Gastroesophageal sphincter (tissue), 4 donors: ENCODE results near the gene NECTIN1. TPM values are rescaled to one million over a fixed set of nuclear protein-coding genes. Genes with fewer than 3 reads are reported as not detected.

ENCODE experiments used
- ATAC-seq: fragments of 150-250 bp; one replicate; pipeline ENCODE4 v1.9.1; 2016; ENCODE audit warnings: mild to moderate bottlenecking, moderate library complexity
- H3K27ac ChIP-seq, 4 donors: fragments of 200-600 bp; sonication (generic) in 3 of 4; 1 replicate in 3 of 4; 2 replicates in 1 of 4; pipeline ENCODE4 v1.5.1; 2016 to 2019
- H3K27me3 ChIP-seq: fragments of 200-600 bp; sonication (generic); one replicate; pipeline ENCODE4 v1.5.1; 2019
- H3K36me3 ChIP-seq, 2 donors: fragments of 200-600 bp; sonication (generic); one replicate each; pipeline ENCODE4 v1.5.1; 2019; ENCODE audit warnings: control low read depth in 1 of 2
- H3K4me1 ChIP-seq, 3 donors: fragments of 200-600 bp; sonication (generic); 1 replicate in 2 of 3; 2 replicates in 1 of 3; pipeline ENCODE4 v1.5.1; 2016 to 2019; ENCODE audit warnings: control low read depth in 2 of 3
- H3K4me3 ChIP-seq, 2 donors: fragments of 200-600 bp; sonication (generic); one replicate each; pipeline ENCODE4 v1.5.1; 2019; ENCODE audit warnings: mild to moderate bottlenecking in 1 of 2, moderate library complexity in 1 of 2
- H3K9me3 ChIP-seq, 3 donors: fragments of 200-600 bp; sonication (generic); one replicate each; pipeline ENCODE4 v1.5.1; 2017 to 2019; ENCODE audit warnings: control low read depth in 2 of 3
- CTCF ChIP-seq, 4 experiments: fragments of 200-600 bp in 2 of 4; fragments of 450-650 bp in 2 of 4; sonication (generic) in 1 of 4; IDR thresholded peaks; one replicate each; pipeline ENCODE4 v1.5.1; 2017 to 2019; ENCODE audit warnings: antibody characterized with exemption in 4 of 4, mild to moderate bottlenecking in 2 of 4, moderate library complexity in 2 of 4
- EP300 ChIP-seq: sonication (generic); formaldehyde crosslinking; IDR thresholded peaks from one replicate; pipeline ENCODE4 v1.6.1; 2017; ENCODE audit warnings: antibody characterized with exemption, mild to moderate bottlenecking
- POLR2A ChIP-seq, 2 donors: fragments of 450-650 bp; IDR thresholded peaks; one replicate each; pipeline ENCODE4 v1.6.1; 2017; ENCODE audit warnings: antibody characterized with exemption in 2 of 2, mild to moderate bottlenecking in 2 of 2, moderate library complexity in 1 of 2
- POLR2AphosphoS5 ChIP-seq: sonication (generic); formaldehyde crosslinking; IDR thresholded peaks from one replicate; pipeline ENCODE4 v1.6.1; 2017; ENCODE audit warnings: antibody characterized with exemption
- WGBS, 2 donors: methylation state at CpG; one replicate each; pipeline ENCODE4 v1.1.5; 2018; ENCODE audit warnings: low coverage in 1 of 2; 5-methylcytosine and 5-hydroxymethylcytosine counted together
- total RNA-seq, 4 donors: library from RNA; depleted of rRNA; stranded (reverse); fragments of >200 nt; gene quantifications; one replicate each; pipeline ENCODE4 v1.1.0, GENCODE V29; 2016

NECTIN1 gene
- total RNA-seq, 4 donors from 2014 or later = 2.6 to 7.1 (median 4.3) TPM

- no peak for ATAC-seq
- no peak for TF ChIP-seq POLR2AphosphoS5
- no peak for TF ChIP-seq EP300
- no peak for TF ChIP-seq CTCF (IDR thresholded peaks at IDR 0.05)
- TF ChIP-seq POLR2A (IDR thresholded peaks at IDR 0.05) = no peak
- Histone ChIP-seq H3K27ac (no peak overlapping the region), H3K4me1 (no peaks in the 10 kb centered on the region), H3K36me3 (no peaks in the 10 kb centered on the region), H3K27me3 (no peaks in the 10 kb centered on the region), H3K9me3 (no peaks in the 10 kb centered on the region), H3K4me3 (no peak overlapping the region)
- 47 to 64% methylated on average over 8 to 19 of the region's 22 CpGs for WGBS, 2 donors
Observed at GRCh38 chr11:119709638-119710346, 19.2 kb downstream of the NECTIN1 start.

GRCh38 chr11:119709171-119709570 lies 19.8 kb downstream of the NECTIN1 start:
- no peaks in the 10 kb centered on the region for H3K9me3 ChIP-seq
- H3K4me3 ChIP-seq = no peak overlapping the region
- ATAC-seq = no peak
- no peaks in the 10 kb centered on the region for H3K27me3 ChIP-seq
- WGBS, 2 donors = 53% methylated on average over 4 of the region's 9 CpGs; no CpG with 5 or more reads in 1 of the 2 donors
- no peaks in the 10 kb centered on the region for H3K36me3 ChIP-seq
- H3K4me1 ChIP-seq = no peaks in the 10 kb centered on the region
- TF ChIP-seq POLR2AphosphoS5 = no peak
- TF ChIP-seq POLR2A (IDR thresholded peaks at IDR 0.05) = no peak
- no peak for TF ChIP-seq CTCF (IDR thresholded peaks at IDR 0.05)
- no peak for TF ChIP-seq EP300
- H3K27ac ChIP-seq = no peak overlapping the region

- ATAC-seq = no peak
- TF ChIP-seq POLR2A (IDR thresholded peaks at IDR 0.05) (no peak), POLR2AphosphoS5 (no peak), EP300 (no peak), CTCF (IDR thresholded peaks at IDR 0.05) (no peak)
- no peak overlapping the region for H3K27ac ChIP-seq
- H3K4me1 ChIP-seq = no peaks in the 10 kb centered on the region
- no peaks in the 10 kb centered on the region for H3K36me3 ChIP-seq
- no peaks in the 10 kb centered on the region for H3K27me3 ChIP-seq
- H3K9me3 ChIP-seq = no peaks in the 10 kb centered on the region
- no peak overlapping the region for H3K4me3 ChIP-seq
- 79 to 92% methylated on average over 4 to 9 of the region's 9 CpGs for WGBS, 2 donors
Observed at GRCh38 chr11:119708384-119708783, 20.6 kb downstream of the NECTIN1 start.

- WGBS, 2 donors = 68 to 86% methylated on average over 1 to 2 of the region's 2 CpGs
- no peaks in the 10 kb centered on the region for H3K27me3 ChIP-seq
- no peak for ATAC-seq
- no peaks in the 10 kb centered on the region for H3K9me3 ChIP-seq
- H3K27ac ChIP-seq = no peak overlapping the region
- no peaks in the 10 kb centered on the region for H3K4me1 ChIP-seq
- H3K36me3 ChIP-seq = no peaks in the 10 kb centered on the region
- no peak overlapping the region for H3K4me3 ChIP-seq
- no peak for TF ChIP-seq POLR2A (IDR thresholded peaks at IDR 0.05)
- no peak for TF ChIP-seq POLR2AphosphoS5
Observed at GRCh38 chr11:119706887-119707286, 22.1 kb downstream of the NECTIN1 start.

GRCh38 chr11:119706029-119706428 lies 23.0 kb downstream of the NECTIN1 start:
- 100% methylated on average over 4 of the region's 7 CpGs; no CpG with 5 or more reads in 1 of the 2 donors for WGBS, 2 donors

More at GRCh38 chr11:119706029-119706428, 23.0 kb downstream of the NECTIN1 start:
- H3K4me1 ChIP-seq = no peaks in the 10 kb centered on the region
- H3K4me3 ChIP-seq = no peak overlapping the region
- H3K9me3 ChIP-seq = no peaks in the 10 kb centered on the region
- ATAC-seq = no peak
- no peaks in the 10 kb centered on the region for H3K36me3 ChIP-seq
- TF ChIP-seq CTCF (IDR thresholded peaks at IDR 0.05) (no peak), POLR2A (IDR thresholded peaks at IDR 0.05) (no peak), EP300 (no peak), POLR2AphosphoS5 (no peak)
- H3K27me3 ChIP-seq = no peaks in the 10 kb centered on the region
- H3K27ac ChIP-seq = no peak overlapping the region
